RCC 7860 (cell line): Measurements from ENCODE around the gene ALDH9A1.
"Not testable (repeated sequence)": the region's sequence is repeated elsewhere in the genome, so short reads cannot be mapped to it uniquely, and the experiment has no call there.

ENCODE experiments used
- DNase-seq: peaks from one replicate; pipeline ENCODE4 v3.0.0-alpha.2; 2015; ENCODE audit warnings: low spot score
- FAIRE-seq: peaks from 2 replicates; lab custom pipeline; 2012; peaks lifted over from hg19 to GRCh38; lab: Jason Lieb, UNC

The ALDH9A1 gene

GRCh38 chr1:165688046-165688445 lies 10.3 kb downstream of the ALDH9A1 start:
- FAIRE-seq: no peak
- DNase-seq: no peak

- FAIRE-seq (no peak), DNase-seq (no peak)
These were observed 11.4 kb downstream of the ALDH9A1 start for GRCh38 chr1:165686971-165687433.

GRCh38 chr1:165686121-165686970 lies 12.0 kb downstream of the ALDH9A1 start:
- no peak for FAIRE-seq
- DNase-seq: no peak

GRCh38 chr1:165683848-165684485 lies 14.4 kb downstream of the ALDH9A1 start:
- FAIRE-seq (no peak), DNase-seq (no peak)

GRCh38 chr1:165680773-165681172 lies 17.6 kb downstream of the ALDH9A1 start:
- not testable (repeated sequence) for FAIRE-seq, DNase-seq

GRCh38 chr1:165680303-165680702 lies 18.1 kb downstream of the ALDH9A1 start:
- FAIRE-seq: no peak

GRCh38 chr1:165679282-165680036 lies 18.9 kb downstream of the ALDH9A1 start:
- DNase-seq (no peak), FAIRE-seq (no peak)

More at GRCh38 chr1:165680303-165680702, 18.1 kb downstream of the ALDH9A1 start:
- DNase-seq: no peak

GRCh38 chr1:165678509-165678908 lies 19.9 kb downstream of the ALDH9A1 start:
- no peak for FAIRE-seq
- DNase-seq: no peak

- DNase-seq (no peak), FAIRE-seq (no peak)
These were observed 22.6 kb downstream of the ALDH9A1 start for GRCh38 chr1:165675794-165676193.

- DNase-seq (no peak), FAIRE-seq (no peak)
These were observed 23.8 kb downstream of the ALDH9A1 start for GRCh38 chr1:165674599-165674998.

- DNase-seq: no peak
- no peak for FAIRE-seq
These were observed 26.8 kb downstream of the ALDH9A1 start for GRCh38 chr1:165671526-165671925.

- FAIRE-seq: no peak
- DNase-seq: no peak
These were observed 30.2 kb downstream of the ALDH9A1 start for GRCh38 chr1:165668184-165668583.

- no peak for FAIRE-seq
These were observed 32.1 kb downstream of the ALDH9A1 start for GRCh38 chr1:165666152-165666825.

GRCh38 chr1:165662186-165662585 lies 36.2 kb downstream of the ALDH9A1 start:
- FAIRE-seq (no peak), DNase-seq (no peak)

More at GRCh38 chr1:165666152-165666825, 32.1 kb downstream of the ALDH9A1 start:
- no peak for DNase-seq

- no peak for FAIRE-seq
These were observed 36.7 kb downstream of the ALDH9A1 start for GRCh38 chr1:165661703-165662102.

GRCh38 chr1:165659581-165659895 lies 38.8 kb downstream of the ALDH9A1 start:
- DNase-seq: no peak
- no peak for FAIRE-seq

More at GRCh38 chr1:165661703-165662102, 36.7 kb downstream of the ALDH9A1 start:
- no peak for DNase-seq

GRCh38 chr1:165658766-165659580 lies 39.4 kb downstream of the ALDH9A1 start:
- FAIRE-seq: not testable (repeated sequence)

GRCh38 chr1:165650981-165651625 lies 47.3 kb downstream of the ALDH9A1 start:
- FAIRE-seq (no peak), DNase-seq (no peak)

More at GRCh38 chr1:165658766-165659580, 39.4 kb downstream of the ALDH9A1 start:
- not testable (repeated sequence) for DNase-seq

- FAIRE-seq (no peak), DNase-seq (no peak)
These were observed 49.3 kb downstream of the ALDH9A1 start for GRCh38 chr1:165648919-165649572.
